Right lobe of liver (tissue), 6 donors: ENCODE results near the gene SIRPD. TPM values are rescaled to one million over a fixed set of nuclear protein-coding genes. Genes with fewer than 3 reads are reported as not detected.
A peak's percentile ranks its signal among the peaks of the same experiment; 100 is the strongest.

ENCODE experiments used
- ATAC-seq, 4 donors: fragments of 200-7000 bp; cut with Tn5 transposase; one replicate each; pipeline ENCODE4 v1.9.1; 2020; ENCODE audit warnings: mild to moderate bottlenecking in 4 of 4, moderate library complexity in 4 of 4
- DNase-seq, 3 donors: peaks; one replicate each; pipeline ENCODE4 v3.0.0-alpha.2; 2020
- H3K27ac ChIP-seq, 3 donors: fragments of 200-600 bp; one replicate each; pipeline ENCODE4 v1.8.0; 2022
- H3K27me3 ChIP-seq, 2 donors: fragments of 200-600 bp; one replicate each; pipeline ENCODE4 v1.8.0; 2022
- H3K36me3 ChIP-seq, 4 donors: fragments of 200-600 bp; sonication (generic) in 1 of 4; one replicate each; pipeline versions ENCODE4 v1.5.1 to v1.8.0; 2017 to 2022; ENCODE audit warnings: control low read depth in 1 of 4
- H3K4me1 ChIP-seq, 4 donors: fragments of 200-600 bp; sonication (generic) in 1 of 4; one replicate each; pipeline versions ENCODE4 v1.5.1 to v1.8.0; 2017 to 2022; ENCODE audit warnings: control low read depth in 1 of 4
- H3K4me3 ChIP-seq, 3 donors: fragments of 200-600 bp; one replicate each; pipeline ENCODE4 v1.8.0; 2022
- H3K9me3 ChIP-seq, 4 donors: fragments of 200-600 bp; sonication (generic) in 1 of 4; one replicate each; pipeline versions ENCODE4 v1.5.1 to v1.8.0; 2017 to 2022; ENCODE audit warnings: control low read depth in 1 of 4
- CTCF ChIP-seq, 4 donors: fragments of 200-600 bp in 3 of 4; fragments of 450-650 bp in 1 of 4; IDR thresholded peaks; one replicate each; pipeline versions ENCODE4 v1.5.1 to v1.8.0; 2016 to 2022; ENCODE audit warnings: antibody characterized with exemption in 4 of 4, mild to moderate bottlenecking in 2 of 4
- POLR2A ChIP-seq: fragments of 450-650 bp; IDR thresholded peaks from one replicate; pipeline ENCODE4 v1.6.1; 2017; ENCODE audit warnings: antibody characterized with exemption, mild to moderate bottlenecking
- WGBS: methylation state at CpG from one replicate; pipeline ENCODE4 v1.1.6; 2018; ENCODE audit warnings: low coverage, low lambda C conversion rate; ENCODE audit not compliant: insufficient coverage; ENCODE audit errors: missing lambda C conversion rate; 5-methylcytosine and 5-hydroxymethylcytosine counted together
- intact Hi-C, 2 donors: fragments of 100-400 bp; cut with DNase I; formaldehyde crosslinking; loops; one replicate each; pipeline versions ENCODE4 v1.11.2 to v1.14.1; 2022
- total RNA-seq, 6 experiments: library from RNA; depleted of rRNA in 2 of 6; stranded (reverse); fragments of >200 nt in 2 of 6; fragmentation: NEBNext Ultra II Directional in 3 of 6; extraction: Animal tissue kit (Norgen Biotek cat#: 25700) in 3 of 6; gene quantifications; one replicate each; pipeline versions ENCODE4 v1.1.0 to v1.2.4, GENCODE V29; 2016 to 2023
- donor health status: DM: no; HTN: yes; CAD: no.
- donor health status: DM: no; HTN: no; CAD: no.
- donor health status: DM: no; HTN: no; CAD: no.
- donor health status: DM: no; HTN: yes; CAD: no.
- donor health status: DM: no; HTN: yes; CAD: no.

Gene SIRPD
- total RNA-seq, 6 experiments from 2014 or later, result not detected

- no peak overlapping the region for H3K4me3 ChIP-seq
- no peaks in the 10 kb centered on the region for H3K36me3 ChIP-seq
- no peak overlapping the region for H3K27ac ChIP-seq
- intact Hi-C loops, result no loop called here
- no peaks in the 10 kb centered on the region for H3K27me3 ChIP-seq
- peaks cover 0 to 2% (median 0%) of the 10 kb centered on the region in 4 donors for H3K9me3 ChIP-seq
- TF ChIP-seq CTCF (IDR thresholded peaks at IDR 0.05) (no peak), POLR2A (no peak)
- H3K4me1 ChIP-seq, result no peaks in the 10 kb centered on the region
- ATAC-seq, result no peak
- DNase-seq, result no peak
- 93% methylated on average over 2 of the region's 3 CpGs for WGBS
Measured at GRCh38 chr20:1496930-1497329, 60.6 kb downstream of the SIRPD start.

GRCh38 chr20:1494436-1494835 is 63.1 kb downstream of the SIRPD start:
- Histone ChIP-seq H3K4me1 (no peaks in the 10 kb centered on the region), H3K9me3 (peaks cover 0 to 2% (median 0%) of the 10 kb centered on the region in 4 donors), H3K27ac (no peak overlapping the region), H3K36me3 (no peaks in the 10 kb centered on the region), H3K27me3 (no peaks in the 10 kb centered on the region), H3K4me3 (no peak overlapping the region)
- WGBS, result 28% methylated on average over 3 of the region's 3 CpGs
- TF ChIP-seq POLR2A, result no peak
- no peak for TF ChIP-seq CTCF (IDR thresholded peaks at IDR 0.05)
- intact Hi-C loops, result no loop called here
- DNase-seq, result no peak
- ATAC-seq, result no peak

- DNase-seq (no peak), ATAC-seq (no peak)
- H3K27ac ChIP-seq, result no peak overlapping the region
- peaks cover 0 to 2% (median 0%) of the 10 kb centered on the region in 4 donors for H3K9me3 ChIP-seq
- no peaks in the 10 kb centered on the region for H3K27me3 ChIP-seq
- H3K4me1 ChIP-seq, result no peaks in the 10 kb centered on the region
- TF ChIP-seq CTCF (IDR thresholded peaks at IDR 0.05), result no peak
- no peak for TF ChIP-seq POLR2A
- H3K36me3 ChIP-seq, result no peaks in the 10 kb centered on the region
- no peak overlapping the region for H3K4me3 ChIP-seq
- intact Hi-C loops, result no loop called here
- 36% methylated on average over 1 of the region's 1 CpG for WGBS
Measured at GRCh38 chr20:1493536-1493935, 64.0 kb downstream of the SIRPD start.

- TF ChIP-seq CTCF (IDR thresholded peaks at IDR 0.05) (no peak), POLR2A (no peak)
- intact Hi-C loops, result no loop called here
- Histone ChIP-seq H3K36me3 (no peaks in the 10 kb centered on the region), H3K27me3 (no peaks in the 10 kb centered on the region), H3K4me1 (no peaks in the 10 kb centered on the region), H3K27ac (peak overlapping the region in 2 of 3 donors; percentile 44 to 49), H3K9me3 (no peaks in the 10 kb centered on the region), H3K4me3 (no peak overlapping the region)
- no peak for DNase-seq
- WGBS, result 20% methylated on average over 2 of the region's 2 CpGs
- ATAC-seq, result peak; percentile 23 to 57 (median 34)
Measured at GRCh38 chr20:1491860-1492642, 65.5 kb downstream of the SIRPD start.
